Coronary artery (tissue), 2 donors: ENCODE data around the gene FRMD4A.
A peak's percentile ranks its signal among the peaks of the same experiment; 100 is the strongest.

Source experiments
- DNase-seq: peaks from one replicate; pipeline ENCODE4 v3.0.0-alpha.2; 2017; ENCODE audit warnings: low spot score
- H3K27ac ChIP-seq, 2 donors: fragments of 200-600 bp; sonication (generic); one replicate each; pipeline ENCODE4 v1.5.1; 2016 to 2019
- H3K4me3 ChIP-seq: fragments of 200-600 bp; sonication (generic); 2 replicates; pipeline ENCODE4 v1.5.1; 2016; ENCODE audit warnings: mild to moderate bottlenecking, moderate library complexity
- CTCF ChIP-seq: fragments of 200-600 bp; sonication (generic); IDR thresholded peaks from one replicate; pipeline ENCODE4 v1.5.1; 2019; ENCODE audit warnings: antibody characterized with exemption

Gene FRMD4A

DNA sequence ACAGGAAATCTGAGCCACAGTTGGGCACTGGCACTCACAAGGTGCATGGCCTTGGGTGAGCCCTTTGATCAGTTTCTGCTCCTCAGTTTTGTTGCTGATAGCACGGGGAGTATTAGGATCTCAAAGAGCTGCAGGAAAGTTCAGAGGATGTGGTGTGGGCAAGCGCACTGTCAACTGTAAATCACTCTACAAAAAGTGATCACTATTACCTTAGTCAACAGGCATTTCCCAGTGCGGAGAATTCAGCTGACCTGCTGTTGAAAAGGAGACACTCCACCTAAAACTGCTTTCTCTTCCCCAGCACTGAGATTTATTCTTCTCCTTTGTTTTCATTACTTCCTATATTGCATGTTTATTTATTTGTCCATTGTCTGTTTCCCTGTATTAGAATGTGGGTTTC is 412.9 kb downstream of the FRMD4A start:
- no peak for DNase-seq
- no peak overlapping the region for H3K4me3 ChIP-seq
- no peak overlapping the region for H3K27ac ChIP-seq
- TF ChIP-seq CTCF = no peak

GRCh38 chr10:13916384-13916947 is 414.3 kb downstream of the FRMD4A start:
- DNase-seq = no peak
- no peak for TF ChIP-seq CTCF
- Histone ChIP-seq H3K4me3 (no peak overlapping the region), H3K27ac (no peak overlapping the region)

GRCh38 chr10:13915710-13916109 is 415.0 kb downstream of the FRMD4A start:
- no peak for TF ChIP-seq CTCF

DNA sequence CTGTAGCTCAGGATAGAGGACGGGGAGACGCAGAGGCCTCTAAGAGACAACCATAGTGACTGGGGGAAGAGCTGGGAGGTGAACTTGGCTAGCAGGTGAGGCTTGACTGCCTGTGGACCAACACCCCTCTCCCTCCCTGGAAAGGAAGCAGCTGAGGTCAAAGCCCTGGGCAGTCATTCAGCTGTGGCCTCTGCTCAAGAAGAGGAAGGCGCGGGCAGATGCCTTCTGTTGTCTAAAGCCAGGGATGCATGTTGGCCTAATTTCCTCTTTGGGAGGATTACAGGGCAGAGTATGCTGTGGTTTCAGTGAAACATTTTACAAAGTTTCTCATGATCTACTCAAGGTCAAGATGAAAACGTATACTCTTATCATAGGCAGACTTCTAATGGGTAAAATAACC is 416.8 kb downstream of the FRMD4A start:
- Histone ChIP-seq H3K27ac (no peak overlapping the region), H3K4me3 (no peak overlapping the region)
- no peak for TF ChIP-seq CTCF
- no peak for DNase-seq

More at GRCh38 chr10:13915710-13916109, 415.0 kb downstream of the FRMD4A start:
- no peak overlapping the region for H3K27ac ChIP-seq
- H3K4me3 ChIP-seq = no peak overlapping the region
- DNase-seq = no peak

GRCh38 chr10:13911821-13912520 is 418.8 kb downstream of the FRMD4A start:
- TF ChIP-seq CTCF = no peak
- no peak for DNase-seq
- peak overlapping the region in 1 of 2 donors; percentile 4 for H3K27ac ChIP-seq
- H3K4me3 ChIP-seq = no peak overlapping the region

DNA sequence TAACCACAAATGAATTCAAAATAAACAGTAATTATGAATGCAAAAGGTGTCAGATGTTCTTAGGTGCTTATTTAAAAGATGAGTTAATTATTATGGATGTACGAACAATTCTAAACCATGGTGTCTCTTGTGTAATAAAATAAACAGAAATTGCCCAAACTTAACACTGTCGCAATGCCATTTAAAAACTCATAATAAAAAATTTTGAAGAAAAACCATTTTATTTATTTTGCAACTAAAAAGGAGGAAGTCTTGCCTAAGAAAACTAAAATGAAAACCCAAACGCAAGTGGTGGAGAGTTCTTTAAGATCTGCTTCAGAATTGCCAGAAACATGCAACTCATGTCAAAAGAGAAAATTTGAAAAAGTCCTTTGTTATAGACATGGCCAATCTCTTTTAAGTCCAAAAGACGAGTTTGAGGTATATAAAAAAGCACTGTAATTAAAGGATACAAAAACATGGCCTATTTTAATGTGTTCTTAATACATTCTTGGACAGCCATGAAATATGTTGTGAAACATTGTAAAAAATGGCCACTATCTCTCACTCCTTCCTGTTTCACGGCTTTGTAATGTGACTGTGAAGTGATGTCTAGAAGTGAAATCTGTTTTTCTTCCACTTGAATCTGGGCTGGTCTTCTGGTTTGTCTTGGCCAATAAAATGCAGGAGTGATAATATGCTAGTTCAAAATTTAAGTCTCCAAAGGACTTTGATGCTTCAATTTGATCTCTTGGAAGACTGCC is 421.0 kb downstream of the FRMD4A start:
- DNase-seq = no peak
- Histone ChIP-seq H3K27ac (peak overlapping the region; percentile 27 to 55), H3K4me3 (no peak overlapping the region)
- no peak for TF ChIP-seq CTCF
